ENCODE results near the gene OR14C36. TPM values are rescaled to one million over a fixed set of nuclear protein-coding genes. Genes with fewer than 3 reads are reported as not detected.

The OR14C36 gene
- total RNA-seq, 1 donor from 2014 or later, result not detected

- H3K27ac Mint-ChIP-seq (ENCODE audit: unreplicated experiment), result no peak overlapping the region
- no peak for TF ChIP-seq CTCF (IDR thresholded peaks at IDR 0.05)
- H3K9me3 Mint-ChIP-seq (ENCODE audit: unreplicated experiment), result peaks cover 49% of the 10 kb centered on the region
- H3K36me3 Mint-ChIP-seq (ENCODE audit: unreplicated experiment), result no peaks in the 10 kb centered on the region
- no peaks in the 10 kb centered on the region for H3K4me1 Mint-ChIP-seq (ENCODE audit: unreplicated experiment)
- H3K27me3 Mint-ChIP-seq (ENCODE audit: unreplicated experiment), result no peaks in the 10 kb centered on the region
- no peak overlapping the region for H3K4me3 Mint-ChIP-seq (ENCODE audit: unreplicated experiment)
- DNase-seq (ENCODE audit: extremely low spot score, unreplicated experiment), result no peak
These were observed 39.9 kb downstream of the OR14C36 start for GRCh38 chr1:248388426-248388825.

GRCh38 chr1:248393050-248393449 lies 44.5 kb downstream of the OR14C36 start:
- no peak overlapping the region for H3K4me3 Mint-ChIP-seq (ENCODE audit: unreplicated experiment)
- DNase-seq (ENCODE audit: extremely low spot score, unreplicated experiment), result no peak
- TF ChIP-seq CTCF (IDR thresholded peaks at IDR 0.05), result no peak
- no peaks in the 10 kb centered on the region for H3K4me1 Mint-ChIP-seq (ENCODE audit: unreplicated experiment)
- no peak overlapping the region for H3K27ac Mint-ChIP-seq (ENCODE audit: unreplicated experiment)
- no peaks in the 10 kb centered on the region for H3K36me3 Mint-ChIP-seq (ENCODE audit: unreplicated experiment)
- no peaks in the 10 kb centered on the region for H3K27me3 Mint-ChIP-seq (ENCODE audit: unreplicated experiment)
- H3K9me3 Mint-ChIP-seq (ENCODE audit: unreplicated experiment), result peaks cover 71% of the 10 kb centered on the region

Other genes with a start within 250 kb of the OR14C36 start
- gene OR2M5, start 203.6 kb upstream of the OR14C36 start, total RNA-seq, result not detected in 2 replicates
- gene OR2M2, start 174.0 kb upstream of the OR14C36 start, total RNA-seq, result not detected in 2 replicates
- gene OR2M3, start 151.5 kb upstream of the OR14C36 start, total RNA-seq, result not detected in 2 replicates
- gene OR2M4, start 117.4 kb upstream of the OR14C36 start, total RNA-seq, result not detected in 2 replicates
- not detected in 2 replicates for gene OR2T33, start 70.8 kb upstream of the OR14C36 start, total RNA-seq
- not detected in 2 replicates for gene OR2T12, start 45.4 kb upstream of the OR14C36 start, total RNA-seq
- gene OR2M7, start 24.2 kb upstream of the OR14C36 start, total RNA-seq, result not detected in 2 replicates
- gene OR2T4, start 12.9 kb downstream of the OR14C36 start, total RNA-seq, result not detected in 2 replicates
- not detected in 2 replicates for gene OR2T6, start 27.0 kb downstream of the OR14C36 start, total RNA-seq
- gene OR2T1, start 54.3 kb downstream of the OR14C36 start, total RNA-seq, result not detected in 2 replicates
- not detected in 2 replicates for gene OR2T2, start 96.9 kb downstream of the OR14C36 start, total RNA-seq
- not detected in 2 replicates for gene OR2T3, start 124.6 kb downstream of the OR14C36 start, total RNA-seq
- gene OR2T5, start 139.8 kb downstream of the OR14C36 start, total RNA-seq, result not detected in 2 replicates
- gene OR2G6, start 159.3 kb downstream of the OR14C36 start, total RNA-seq, result not detected in 2 replicates
- gene OR2T29, start 214.0 kb downstream of the OR14C36 start, total RNA-seq, result not detected in 2 replicates
- not detected in 2 replicates for gene OR2T34, start 226.0 kb downstream of the OR14C36 start, total RNA-seq
- not detected in 2 replicates for gene OR2T10, start 248.9 kb downstream of the OR14C36 start, total RNA-seq